Measurements from ENCODE around the gene SF3B4.
A peak's percentile ranks its signal among the peaks of the same experiment; 100 is the strongest.

SF3B4 gene

DNA sequence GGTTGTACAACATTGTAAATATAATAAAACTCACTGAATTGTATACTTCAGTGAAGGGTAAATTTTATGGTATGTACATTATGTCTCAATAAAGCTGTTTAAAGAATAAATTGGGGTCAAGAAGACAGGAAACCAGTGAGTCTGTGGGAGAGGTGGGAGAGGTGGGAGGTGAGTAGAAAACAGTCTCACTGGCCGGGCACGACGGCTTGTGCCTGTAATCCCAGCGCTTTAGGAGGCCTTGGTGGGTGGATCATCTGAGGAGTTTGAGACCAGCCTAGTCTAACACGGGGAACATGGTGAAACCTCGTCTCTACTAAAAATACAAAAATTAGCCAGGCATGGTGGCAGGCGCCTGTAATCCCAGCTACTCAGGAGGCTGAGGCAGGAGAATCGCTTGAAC lies 4.9 kb upstream of the SF3B4 start:
- no peak for DNase-seq (ENCODE audit: low read depth in 2 of 2)

DNA sequence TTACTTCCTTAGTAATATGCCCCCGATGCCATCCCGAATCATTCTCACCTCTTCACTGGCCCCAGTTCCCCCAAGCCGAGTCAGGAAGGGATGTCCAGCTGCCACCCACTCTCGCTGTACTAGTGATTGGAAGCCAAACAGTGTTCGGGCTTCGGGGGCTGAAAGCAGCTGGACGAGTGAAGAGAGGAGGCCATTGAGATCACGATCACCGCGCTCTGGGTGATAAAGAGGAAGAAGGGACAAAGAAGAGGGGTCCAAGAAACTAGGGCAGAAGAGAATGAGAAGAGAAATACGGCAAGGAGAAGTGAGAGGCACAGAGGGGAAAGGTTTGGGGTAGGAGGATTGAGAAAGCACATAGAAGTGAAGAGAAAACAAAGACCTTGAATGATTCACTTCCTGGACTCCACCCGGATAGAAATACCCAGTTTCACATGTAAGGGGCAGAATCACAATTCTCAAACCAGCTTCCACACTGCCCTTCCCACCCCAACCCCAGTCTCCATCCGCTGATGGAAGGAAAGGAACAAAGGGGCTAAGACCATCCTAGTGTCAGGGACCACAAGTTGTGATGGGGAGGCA lies 3.7 kb upstream of the SF3B4 start:
- DNase-seq (ENCODE audit: low read depth in 2 of 2), result no peak

DNA sequence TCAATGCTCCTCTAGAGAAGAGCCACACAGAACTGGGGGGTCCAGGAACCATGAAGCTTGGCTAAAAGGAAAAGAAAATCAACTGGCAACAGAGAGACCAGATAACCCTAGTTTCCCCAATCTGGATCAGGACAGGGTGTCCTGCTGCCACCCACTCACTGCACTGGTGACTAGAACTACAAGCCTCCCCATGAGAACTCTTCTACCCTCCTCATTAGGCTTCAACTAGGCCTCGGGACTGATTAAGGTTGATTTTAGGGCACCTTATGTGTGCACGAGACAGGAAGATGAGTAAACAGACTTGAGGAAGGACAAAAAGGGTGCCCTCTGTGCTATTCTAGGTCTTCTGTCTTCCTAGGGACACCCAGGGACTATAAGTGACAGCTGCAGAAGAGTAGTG lies 2.3 kb upstream of the SF3B4 start:
- DNase-seq (ENCODE audit: low read depth in 2 of 2), result no peak

DNA sequence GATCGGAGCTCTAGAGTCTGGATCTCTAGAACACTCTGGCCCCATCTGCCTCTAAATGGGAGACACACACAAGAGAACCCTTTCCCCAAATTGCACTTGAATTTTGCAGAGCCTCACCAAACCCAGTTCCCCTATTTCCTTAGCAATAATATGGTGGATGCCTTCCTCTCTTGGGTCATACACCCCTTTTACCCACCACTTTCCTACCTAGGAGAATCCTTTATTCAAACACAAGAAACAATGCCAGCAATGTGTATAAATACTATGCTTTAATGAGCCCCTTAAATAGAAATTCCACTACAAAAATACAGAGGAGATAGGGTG lies 760 bp upstream of the SF3B4 start:
- no peak for DNase-seq (ENCODE audit: low read depth in 2 of 2)

DNA sequence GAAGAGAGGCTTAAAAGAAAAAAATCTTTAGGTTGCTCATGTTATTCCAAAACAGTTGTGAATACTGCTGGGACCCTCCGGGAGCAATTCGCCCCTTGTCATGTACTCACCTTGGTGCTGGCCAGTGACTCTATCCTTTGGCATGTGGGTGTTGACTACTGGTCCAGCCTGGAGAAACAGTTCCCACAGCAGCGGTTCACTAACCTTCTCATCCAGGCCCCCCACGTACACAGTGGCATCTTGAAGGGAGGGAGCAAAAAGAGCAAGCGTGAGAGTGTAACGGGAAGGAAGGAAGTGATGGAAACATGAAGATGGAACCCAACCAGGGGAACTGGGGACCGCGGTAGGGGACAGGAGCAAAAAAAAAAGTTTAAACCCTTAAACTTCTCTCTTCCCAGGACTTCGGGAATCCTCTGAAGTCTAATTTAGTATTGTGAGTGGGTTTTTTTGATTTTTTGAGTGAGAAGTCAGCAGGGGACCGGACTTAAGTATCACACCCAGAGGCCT lies 494 bp downstream of the SF3B4 start:
- no peak for DNase-seq (ENCODE audit: low read depth in 2 of 2)

DNA sequence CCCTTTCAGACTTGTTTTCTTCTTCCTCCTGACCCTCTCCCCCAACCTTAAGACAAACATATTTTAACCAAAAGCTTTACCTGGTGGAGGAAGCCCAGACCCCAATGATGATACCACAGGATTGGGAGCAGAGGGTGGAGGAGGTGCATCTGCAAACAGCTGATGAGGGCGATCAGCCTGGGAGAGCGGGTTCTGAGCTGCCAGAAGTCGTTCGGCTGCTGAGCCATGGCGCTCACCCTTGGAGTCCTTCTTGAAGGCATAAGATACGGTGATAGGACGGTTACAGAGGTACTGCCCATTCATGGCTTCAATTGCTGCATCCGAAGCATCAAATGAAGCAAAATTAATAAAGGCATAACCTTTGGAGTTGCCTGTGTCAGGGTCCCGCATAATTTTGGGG lies 1.3 kb downstream of the SF3B4 start:
- DNase-seq (ENCODE audit: low read depth in 2 of 2), result no peak

DNA sequence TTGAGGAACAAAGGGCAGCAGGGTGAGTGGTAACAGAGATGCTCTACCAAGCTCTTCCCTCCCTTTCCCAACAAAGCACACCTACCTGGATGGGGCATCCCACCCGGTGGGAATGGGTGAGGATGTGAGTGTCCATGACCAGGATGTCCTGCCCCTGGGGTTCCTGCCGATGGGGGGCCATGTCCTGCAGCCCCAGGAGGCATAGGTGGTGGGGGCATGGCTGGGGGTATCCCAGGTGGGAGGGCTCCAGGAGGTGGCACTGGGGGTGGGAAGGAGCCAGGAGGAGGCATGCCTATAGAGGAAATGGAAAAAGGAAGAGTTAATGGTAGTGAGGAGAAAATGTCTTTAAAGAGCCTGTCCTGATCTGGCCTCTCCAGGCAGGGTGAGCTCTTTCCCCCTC lies 1.9 kb downstream of the SF3B4 start:
- no peak for DNase-seq (ENCODE audit: low read depth in 2 of 2)

DNA sequence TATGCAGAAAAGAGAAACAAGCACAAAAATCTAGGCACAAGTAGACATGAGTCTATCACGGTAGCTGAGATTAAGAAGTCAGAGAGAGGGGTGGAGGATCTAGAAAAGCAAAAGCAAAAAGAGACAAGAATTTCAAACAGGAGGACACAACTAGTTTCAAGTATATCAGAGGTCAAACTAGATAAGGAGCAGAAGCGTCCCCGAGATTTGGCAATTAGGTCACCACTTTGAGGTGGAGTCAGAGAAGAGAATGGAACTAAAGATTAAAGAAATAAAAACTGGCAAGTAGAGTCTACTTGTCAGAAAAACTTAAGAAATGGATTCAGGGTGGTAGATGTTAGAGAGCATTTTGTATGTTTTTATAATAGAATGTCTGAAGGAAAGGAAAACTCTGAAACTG lies 2.3 kb downstream of the SF3B4 start:
- DNase-seq (ENCODE audit: low read depth in 2 of 2), result no peak

DNA sequence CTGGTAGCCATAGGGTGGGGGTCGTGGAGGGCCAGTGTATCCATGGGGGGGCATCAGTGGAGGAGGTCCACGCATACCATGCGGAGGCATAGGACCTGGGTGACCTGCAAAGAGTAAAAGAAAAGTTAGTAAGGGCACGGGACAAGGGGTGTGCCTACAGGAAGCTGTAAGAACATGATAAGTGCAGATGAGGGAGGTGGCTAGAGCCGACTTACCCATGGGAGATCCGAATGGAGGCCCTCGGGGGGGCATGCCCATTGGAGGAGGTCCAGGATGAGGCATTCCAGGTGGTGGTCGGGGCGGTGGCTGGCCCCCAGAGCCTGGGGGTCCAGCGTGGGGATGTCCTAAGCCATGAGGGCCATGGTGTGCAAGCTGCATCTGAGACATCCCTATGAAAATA lies 4.0 kb downstream of the SF3B4 start:
- no peak for DNase-seq (ENCODE audit: low read depth in 2 of 2)

DNA sequence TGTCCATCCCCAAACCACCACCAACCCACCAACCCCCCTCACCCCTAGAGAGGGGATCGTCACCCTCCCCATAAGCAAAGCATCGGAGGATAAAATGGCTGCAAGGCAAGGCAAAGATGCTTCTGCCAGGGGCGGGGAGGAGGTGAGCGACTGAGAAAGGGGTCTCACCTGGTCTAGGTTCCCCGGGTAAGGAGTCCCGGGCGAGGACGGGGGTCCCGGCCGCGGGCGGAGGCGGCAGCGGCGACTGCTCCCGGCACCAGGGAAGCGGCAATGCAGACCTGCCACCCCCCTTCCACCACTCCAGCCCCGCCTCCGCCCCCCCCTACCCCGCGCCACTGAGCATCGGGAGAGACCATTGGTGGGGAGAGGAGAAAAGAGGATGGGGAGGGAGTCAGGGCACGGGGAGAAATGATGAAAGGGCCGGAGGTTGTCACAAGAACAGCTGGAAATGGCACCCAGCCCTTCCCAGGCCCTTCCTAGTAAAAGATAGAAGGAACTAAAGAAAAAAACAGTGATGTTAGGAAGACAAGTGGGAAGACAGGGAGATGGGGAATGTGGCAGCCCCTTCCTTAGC lies 9.9 kb downstream of the SF3B4 start, which contains the start of gene SV2A:
Gene SV2A, minus strand, starts transcription at position 274 of the 574 bp plus-strand sequence. CDS start 4,004 bp downstream, outside the sequence.
- peak; percentile 31 to 47 for DNase-seq (ENCODE audit: low read depth in 2 of 2)

DNA sequence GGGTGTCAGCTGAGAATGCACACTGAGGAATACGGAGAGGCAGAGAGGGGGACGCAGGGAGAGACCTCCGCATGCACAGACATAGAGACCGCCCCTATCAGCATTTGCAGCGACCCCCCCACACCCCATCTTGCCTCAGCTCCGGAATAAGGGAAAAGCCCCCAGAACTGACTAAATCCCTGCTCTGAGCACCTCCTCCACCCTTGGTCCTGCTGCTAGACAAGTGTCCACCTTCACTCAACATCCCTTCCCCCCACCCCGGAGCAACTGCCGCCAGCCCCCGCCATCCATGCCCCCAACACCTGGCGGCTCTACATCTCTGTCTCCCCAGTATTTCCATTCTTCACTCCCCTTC lies 10.7 kb downstream of the SF3B4 start:
- no peak for DNase-seq (ENCODE audit: low read depth in 2 of 2)

DNA sequence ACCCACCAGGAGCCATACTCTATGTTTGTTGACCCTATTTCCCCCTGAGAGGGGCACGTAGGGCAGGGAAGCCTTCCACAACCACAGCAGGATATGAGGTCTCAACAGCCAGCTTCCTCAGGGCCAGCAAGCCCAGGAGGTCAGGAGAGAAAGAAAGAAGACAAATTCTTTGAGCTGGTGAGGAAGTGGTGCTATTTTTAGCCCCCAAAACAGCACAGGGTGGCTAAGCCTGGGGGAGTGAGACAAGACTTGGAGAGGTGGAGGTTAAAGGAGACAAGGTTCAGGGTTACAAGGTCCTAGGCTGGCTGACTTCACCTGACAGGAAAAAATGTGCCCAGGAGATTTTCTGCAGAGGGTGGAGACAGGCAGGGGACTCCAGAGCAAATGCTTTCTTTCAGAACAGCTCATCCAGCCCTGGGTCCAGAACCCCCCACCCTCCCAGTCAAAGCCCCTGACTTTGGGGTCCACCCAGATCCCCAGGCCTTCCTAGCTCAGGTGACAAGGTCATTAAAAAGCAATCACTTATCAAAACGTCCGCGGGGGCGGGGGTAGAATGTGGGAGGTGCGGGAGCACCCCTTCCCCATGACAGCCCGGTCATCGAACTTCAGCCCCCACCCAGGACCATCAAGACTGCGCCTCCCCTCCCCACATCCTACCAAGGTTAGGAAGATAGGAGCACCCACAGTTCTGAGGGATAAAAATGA lies 11.3 kb downstream of the SF3B4 start:
- DNase-seq (ENCODE audit: low read depth in 2 of 2), result no peak

DNA sequence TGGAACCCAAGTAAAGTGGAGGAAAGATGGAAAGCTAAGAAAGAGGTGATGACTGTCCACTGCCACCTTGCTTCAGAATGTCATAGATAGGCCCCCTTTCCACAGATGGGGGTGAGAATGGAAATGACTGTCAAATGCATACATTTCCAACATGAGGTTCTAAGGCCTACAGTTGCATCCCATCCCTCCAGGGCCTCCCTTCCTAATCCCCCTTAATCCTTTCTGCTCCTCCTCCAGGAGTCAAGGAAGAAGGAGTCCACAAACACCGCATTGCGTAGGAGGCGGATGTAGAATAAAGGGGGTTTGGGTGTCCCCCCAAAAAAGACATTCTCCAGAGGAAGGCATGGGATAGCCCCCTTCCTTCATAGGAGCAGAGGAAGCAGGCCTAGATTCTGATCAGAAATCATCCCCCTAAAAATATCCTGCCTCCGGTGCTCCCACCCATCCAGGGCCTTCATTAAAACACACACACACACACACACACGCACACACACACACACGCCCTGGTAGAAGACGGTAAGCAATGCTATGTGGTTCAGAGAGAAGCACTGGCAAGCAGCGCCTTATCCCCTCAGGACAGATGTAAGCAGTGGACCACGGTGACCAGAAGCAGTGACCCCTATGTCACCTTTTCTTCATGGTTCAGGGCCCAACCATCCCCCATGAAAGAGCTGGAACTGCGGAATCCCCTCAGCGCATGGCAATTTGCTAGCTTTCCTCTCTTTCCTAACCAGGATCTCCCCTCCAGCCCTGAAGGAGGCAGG lies 12.0 kb downstream of the SF3B4 start:
- DNase-seq (ENCODE audit: low read depth in 2 of 2), result no peak

DNA sequence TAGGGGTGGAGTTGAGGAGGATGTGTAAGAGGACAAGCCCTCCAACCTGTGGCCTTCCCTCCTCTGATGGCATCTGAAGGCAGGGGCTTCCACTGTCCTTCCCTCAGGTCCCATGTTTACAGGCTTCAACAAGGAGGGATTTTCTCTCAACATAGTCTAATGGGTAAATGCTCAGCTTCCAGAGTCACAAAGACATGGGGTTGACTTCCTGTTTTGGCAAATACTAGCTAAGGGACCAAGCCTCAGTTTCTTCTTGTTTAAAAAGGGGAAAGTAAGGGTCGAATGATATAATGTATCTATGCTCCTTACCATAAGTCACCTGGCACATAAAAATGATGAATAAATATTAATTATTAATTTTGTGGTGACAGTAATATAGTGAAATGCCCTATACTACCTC lies 13.1 kb downstream of the SF3B4 start:
- no peak for DNase-seq (ENCODE audit: low read depth in 2 of 2)

DNA sequence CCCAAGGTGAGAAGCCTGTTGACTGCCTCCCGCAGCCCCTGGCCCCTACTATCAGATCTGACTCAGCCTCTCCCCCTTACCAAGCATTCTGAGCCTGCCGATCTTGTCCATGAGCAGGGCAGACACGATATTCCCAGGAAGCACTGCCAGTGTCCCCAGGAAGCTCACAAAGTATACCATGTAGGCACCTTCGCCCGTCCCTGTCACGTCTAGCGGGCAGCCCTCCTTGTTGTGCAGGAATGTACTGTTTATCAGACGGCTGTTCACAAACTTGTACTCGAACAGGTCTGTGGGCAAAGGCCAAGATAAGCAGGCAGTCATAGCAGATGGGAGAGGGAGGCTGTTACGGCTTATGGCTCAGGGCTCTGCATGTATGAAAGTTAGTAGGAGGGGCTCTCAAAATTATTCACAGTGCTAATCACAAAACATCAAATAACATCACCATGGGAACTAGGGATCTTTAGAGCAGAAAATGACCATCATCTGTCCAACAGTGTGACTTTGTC lies 21.0 kb downstream of the SF3B4 start:
- no peak for DNase-seq (ENCODE audit: low read depth in 2 of 2)

DNA sequence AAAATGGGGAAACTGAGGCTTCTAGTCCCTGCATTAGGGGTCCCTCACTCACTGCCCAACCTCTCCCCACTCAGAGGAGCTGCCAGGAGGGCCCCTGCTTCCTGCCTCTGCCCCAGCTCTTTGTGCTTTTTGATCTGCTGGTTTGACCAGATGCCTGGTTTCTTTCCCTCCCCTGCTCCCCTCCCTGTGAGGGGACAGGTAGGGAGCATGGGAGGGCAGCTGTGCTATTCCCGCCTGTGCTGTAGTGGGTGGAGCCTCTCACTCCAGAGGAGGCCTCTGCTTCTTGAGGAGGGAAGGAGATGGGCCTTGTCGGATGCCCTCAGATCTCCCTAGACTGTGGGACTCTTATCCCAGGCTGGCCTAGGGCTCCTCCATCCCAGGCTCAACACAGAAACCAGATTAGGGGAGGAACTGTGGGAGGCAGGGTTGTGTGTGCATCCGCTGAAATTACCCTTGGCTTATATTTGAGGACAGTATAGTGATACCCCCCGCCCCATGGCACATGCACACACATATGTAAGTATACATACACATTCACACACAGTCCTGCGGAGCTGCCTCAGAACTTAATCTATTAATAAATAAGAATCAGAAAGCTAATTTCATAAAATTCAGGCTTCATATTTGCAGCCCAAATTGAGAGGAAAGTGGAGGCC lies 23.6 kb downstream of the SF3B4 start:
- DNase-seq (ENCODE audit: low read depth in 2 of 2), result no peak

DNA sequence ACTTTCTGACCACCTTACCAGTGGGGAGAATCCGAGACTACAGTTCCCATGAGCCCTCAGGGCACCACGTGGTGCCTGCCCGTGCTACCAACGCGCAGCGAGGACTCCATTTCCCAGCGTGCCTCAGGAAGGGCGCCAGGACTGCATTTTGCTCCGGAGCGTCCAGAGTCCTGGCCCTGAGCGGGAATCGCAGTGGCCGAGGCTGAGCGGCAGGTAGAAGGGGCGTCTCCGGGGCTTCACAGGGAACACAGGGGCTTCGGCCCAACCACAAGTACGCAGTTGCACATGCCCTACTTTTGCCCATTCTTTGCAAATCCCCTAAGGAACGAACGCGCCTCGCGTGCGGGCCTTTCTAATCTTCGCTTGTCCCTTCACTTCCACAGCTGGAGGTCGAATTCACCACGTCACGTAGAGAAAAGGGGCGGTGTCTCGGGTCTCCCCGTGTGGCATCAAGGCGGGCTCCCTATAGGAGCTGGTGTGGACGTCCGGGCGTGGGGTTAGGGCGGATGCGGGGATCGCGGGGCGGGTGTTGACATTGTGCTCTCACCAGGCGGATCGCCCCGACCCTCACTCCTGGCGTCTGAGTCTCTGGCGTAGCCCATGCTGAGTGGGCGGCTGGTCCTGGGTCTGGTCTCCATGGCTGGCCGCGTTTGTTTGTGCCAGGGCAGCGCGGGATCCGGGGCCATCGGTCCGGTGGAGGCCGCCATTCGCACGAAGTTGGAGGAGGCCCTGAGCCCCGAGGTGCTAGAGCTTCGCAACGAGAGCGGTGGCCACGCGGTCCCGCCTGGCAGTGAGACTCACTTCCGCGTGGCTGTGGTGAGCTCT lies 27.9 kb downstream of the SF3B4 start, which contains the start of gene BOLA1:
Gene BOLA1, plus strand, starts transcription at position 109 of the 825 bp plus-strand sequence. Its CDS starts 492 bp downstream, at position 601.
- DNase-seq (ENCODE audit: low read depth in 2 of 2), result peak; percentile 61 to 63

DNA sequence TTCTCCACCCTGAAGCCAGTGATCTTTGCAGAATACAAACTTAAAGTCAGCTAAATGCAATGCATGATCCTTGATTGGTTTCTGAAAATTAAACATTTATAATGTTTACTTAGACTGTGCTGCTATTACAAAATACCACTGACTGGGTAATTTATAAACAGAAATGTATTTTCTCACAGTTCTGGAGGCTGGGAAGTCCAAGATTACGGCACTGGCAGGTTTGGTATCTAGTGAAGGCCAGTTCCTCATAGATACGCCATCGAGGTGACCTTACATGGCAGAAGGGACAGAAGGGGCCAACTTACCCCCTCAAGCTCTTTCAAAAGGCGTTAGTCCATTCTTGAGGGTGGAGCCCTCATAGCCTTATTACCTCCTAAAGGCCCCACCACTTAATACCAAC lies 31.0 kb downstream of the SF3B4 start:
- no peak for DNase-seq (ENCODE audit: low read depth in 2 of 2)

DNA sequence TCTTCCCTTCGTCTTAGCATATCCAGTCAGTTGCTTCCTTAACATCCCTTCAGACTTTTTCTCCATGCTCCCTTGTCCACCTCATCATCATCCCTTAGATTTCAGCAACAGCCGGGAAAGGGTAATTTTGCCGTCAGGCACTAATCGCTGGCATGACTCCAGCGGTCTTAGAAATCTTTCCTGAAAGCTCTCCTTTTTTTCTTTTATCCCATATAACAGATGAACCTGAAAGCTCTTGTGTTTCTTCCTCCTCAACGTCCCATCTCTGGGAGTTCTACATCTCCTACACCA lies 38.7 kb downstream of the SF3B4 start:
- no peak for DNase-seq (ENCODE audit: low read depth in 2 of 2)

DNA sequence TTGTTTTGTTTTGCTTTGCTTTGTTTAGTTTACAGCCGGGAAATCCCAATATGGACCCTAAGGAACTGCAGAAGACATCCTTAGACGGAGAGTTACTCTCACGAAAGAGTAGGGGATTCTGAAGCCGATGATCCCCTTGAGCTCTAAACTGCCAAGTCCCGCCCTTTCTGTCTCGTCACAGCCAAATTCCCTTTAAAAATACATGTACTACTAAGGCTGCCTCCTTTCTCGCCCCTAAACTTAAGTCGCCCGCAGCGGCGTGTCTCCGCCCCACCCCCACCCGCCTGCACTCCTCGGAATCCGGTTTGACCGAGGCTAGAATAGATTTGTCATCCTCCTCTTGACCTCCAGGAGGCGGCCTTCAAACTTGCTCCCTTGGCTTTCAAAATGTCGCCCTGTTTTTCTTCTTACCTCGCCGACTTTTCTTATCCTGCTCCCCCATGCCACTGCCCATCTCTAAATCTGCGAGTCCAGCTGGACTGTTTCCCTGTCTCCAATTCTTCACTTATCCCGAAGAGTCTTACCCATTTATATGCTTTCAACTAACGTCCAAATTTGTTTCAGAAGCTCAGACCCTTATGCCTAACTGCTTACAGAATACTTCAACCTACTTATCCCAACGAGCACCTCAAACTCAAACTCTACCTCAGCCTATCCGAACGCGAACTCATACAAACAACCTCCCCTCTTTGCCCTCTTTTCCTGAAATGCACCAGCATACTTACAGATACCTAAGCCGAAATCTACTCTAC lies 39.2 kb downstream of the SF3B4 start:
- peak; percentile 57 to 71 for DNase-seq (ENCODE audit: low read depth in 2 of 2)
